GM19452 (cell line): ENCODE data around the gene TRIM29.

ENCODE experiments used
- ATAC-seq: cut with Tn5 transposase; IDR thresholded peaks from one replicate; pipeline ENCODE4 v1.9.1; 2021; ENCODE audit not compliant: unreplicated experiment

The TRIM29 gene

DNA sequence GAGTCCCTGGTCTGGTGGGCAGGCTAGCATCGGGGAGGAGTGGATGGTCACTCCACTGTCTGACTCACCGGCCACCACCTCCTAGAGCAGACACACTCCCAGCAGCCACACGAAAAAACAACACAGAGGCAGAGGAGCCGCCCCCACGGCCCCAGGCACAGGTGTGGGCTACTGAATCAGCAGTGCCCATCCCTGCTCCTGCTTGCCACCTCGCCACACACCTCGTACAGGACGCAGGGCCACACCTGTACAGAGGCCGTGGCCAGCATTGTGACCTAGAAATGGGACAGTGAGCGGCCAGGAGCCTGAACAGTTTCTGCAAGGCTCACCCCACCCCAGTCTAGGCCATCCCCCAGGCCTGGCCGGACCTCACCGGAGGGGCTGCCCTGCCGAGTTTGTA lies 14.0 kb downstream of the TRIM29 start:
- no peak for ATAC-seq

DNA sequence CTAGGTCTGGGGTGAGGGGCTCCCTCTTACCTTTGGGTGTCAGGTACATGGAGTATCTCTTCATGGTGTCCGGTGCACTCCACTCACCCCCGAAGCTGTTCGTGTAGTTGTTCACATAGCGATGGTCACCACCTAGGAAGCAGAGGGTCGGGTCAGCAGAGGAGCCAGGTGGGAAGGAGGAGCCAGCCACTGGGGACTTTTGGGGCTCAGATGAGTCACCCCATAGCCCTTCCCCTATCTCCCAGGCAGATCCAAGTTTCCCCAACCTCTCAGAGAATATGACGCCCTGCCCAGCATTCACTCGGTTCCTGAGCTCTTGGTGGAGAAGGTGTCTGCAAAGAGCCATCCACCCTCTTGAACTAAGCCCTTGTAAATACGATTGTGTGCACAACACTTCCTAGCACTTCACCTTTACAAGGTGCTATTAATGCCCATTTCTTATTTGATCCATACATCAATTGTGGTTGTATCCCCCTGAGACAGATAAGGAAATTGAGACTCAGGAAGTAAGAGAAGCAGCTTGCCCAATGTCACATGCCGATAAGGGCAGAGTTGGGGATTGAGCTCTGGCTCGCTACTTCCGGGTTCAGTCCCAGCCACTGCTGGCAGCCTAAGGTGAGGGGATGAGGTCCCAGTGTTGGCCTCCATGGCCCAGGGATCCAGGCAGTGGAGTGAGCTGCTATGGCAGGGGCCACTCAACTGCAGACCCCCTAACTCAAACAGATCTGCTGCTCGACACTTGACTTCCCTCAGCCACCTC lies 14.8 kb downstream of the TRIM29 start:
- no peak for ATAC-seq

DNA sequence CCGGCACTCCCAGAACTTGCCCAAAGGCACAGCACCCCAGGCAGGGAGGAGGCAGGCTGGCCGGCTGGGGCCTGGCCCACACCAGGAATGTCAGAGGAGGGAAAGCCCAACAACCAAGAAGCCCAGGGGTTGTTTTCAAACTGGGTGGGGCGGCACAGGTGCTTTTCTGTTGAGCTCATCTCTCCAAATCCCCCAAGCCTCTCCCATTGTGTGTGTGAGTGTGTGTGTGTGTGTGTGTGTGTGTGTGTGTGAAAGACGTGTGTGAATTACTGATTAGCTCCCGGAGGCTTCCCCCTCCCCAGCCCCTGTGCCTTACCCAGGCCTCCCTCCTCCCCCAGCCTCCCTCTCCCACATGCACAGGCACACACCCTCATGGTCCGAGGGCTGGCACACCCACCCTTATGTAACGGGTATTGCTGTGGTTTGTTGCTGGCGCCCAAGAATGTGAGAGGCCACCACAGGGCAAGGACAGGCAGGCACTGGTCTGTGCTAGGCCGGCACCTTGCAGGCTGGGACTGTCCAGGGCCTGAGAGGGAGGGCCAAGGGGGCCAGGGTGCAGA lies 15.9 kb downstream of the TRIM29 start:
- ATAC-seq, result no peak

DNA sequence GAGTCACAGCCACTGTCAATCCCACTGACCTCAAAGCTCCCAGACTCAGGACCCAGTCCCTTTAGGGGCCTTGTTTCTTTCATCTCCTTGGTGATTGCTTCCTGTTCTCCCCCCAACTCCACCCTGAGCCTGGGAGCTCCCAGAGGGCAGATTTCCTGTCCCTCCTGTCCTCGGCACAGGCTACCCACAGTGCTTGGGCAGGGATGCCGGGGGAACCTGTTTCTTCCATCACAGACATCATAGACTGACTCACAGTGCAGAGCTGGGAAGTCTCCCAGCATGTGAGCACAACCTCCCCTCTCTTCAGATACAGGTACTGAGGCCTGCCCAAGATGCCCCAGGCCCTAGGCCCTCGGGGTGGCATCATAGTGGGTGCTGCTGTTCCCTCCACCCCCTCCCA lies 16.6 kb downstream of the TRIM29 start:
- ATAC-seq, result no peak

DNA sequence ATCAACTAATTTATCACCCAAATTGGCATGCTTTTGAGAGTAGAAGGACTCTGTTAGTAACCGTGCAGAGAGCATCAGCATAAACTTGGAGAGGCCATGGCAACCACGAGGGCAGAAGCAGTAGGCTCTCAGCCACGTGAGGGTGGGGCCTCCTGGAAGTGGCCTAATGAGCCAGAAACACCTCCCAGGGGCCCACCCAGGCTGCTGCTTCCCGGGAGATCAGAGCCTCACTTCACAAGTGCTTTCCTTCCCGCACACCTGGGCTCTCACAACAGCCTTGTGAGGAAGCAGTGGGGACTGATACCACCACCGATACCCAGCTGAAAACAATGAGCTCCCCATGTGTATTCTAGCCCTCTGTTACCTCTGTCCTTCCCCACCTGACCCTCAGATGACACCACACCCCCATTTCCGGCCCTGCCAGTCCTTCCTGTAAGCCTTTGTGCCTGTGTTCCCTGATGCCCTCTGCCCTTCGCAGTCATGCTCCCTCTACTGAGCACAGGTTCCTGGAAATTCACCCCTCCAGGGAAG lies 17.0 kb downstream of the TRIM29 start:
- no peak for ATAC-seq

DNA sequence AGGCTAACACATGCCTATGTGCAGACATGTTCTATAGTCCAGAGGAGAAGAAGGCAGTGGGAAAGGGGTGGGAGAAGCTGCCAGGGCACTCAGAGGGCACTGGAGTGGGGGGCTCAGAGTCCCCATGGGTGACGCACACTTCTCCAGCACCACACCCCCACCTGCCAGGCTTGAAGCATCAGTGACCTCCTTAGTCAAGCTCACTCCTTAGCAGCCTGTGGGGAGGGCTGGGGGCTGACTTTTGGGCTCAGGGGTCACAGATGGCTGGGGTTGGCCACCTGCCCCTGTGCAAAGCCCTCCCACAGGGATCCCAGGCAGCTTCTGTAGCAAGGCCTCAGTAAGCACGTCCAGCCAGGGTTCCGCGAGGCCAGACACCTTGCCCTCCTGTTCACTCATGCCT lies 18.8 kb downstream of the TRIM29 start:
- ATAC-seq, result no peak

DNA sequence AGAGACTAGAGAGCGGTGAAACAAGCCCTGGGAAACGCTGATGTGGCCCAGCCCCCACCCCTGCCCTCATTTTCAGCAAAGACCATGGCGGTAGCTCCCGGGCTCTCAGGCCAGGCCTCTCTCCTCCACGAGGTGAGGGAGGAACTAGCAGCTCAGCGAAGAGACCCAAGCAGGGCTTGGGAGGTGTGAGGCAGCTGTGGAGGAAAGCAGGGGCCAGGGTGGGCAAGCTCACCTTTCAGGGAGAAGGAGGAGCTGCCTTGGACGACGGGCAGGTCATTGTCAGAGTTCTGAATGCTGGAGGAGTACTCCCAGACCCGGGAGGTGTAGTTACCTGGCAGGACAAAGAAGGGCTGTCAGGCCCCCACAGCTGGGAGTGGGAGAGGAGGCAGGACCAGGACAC lies 19.9 kb downstream of the TRIM29 start:
- no peak for ATAC-seq

DNA sequence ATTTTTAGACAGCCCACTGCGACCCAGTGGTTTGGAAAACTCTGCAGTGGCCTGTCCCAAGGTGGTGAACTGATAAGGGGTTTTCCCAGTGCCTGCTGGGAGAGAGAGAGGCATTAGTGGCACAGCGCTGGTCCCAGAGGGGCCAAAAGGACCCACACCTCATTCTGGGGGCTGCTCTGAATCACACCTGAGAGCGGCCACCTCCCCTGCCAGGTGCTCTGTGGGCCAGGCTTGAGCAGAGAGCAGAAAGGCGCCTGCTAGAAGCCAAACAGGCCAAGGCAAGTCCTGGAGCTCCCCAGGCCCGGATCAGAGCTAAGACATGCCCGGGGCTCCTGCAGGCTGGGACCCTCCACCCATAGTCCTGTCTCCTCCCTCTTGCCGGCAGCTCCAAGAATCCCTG lies 20.9 kb downstream of the TRIM29 start:
- no peak for ATAC-seq

DNA sequence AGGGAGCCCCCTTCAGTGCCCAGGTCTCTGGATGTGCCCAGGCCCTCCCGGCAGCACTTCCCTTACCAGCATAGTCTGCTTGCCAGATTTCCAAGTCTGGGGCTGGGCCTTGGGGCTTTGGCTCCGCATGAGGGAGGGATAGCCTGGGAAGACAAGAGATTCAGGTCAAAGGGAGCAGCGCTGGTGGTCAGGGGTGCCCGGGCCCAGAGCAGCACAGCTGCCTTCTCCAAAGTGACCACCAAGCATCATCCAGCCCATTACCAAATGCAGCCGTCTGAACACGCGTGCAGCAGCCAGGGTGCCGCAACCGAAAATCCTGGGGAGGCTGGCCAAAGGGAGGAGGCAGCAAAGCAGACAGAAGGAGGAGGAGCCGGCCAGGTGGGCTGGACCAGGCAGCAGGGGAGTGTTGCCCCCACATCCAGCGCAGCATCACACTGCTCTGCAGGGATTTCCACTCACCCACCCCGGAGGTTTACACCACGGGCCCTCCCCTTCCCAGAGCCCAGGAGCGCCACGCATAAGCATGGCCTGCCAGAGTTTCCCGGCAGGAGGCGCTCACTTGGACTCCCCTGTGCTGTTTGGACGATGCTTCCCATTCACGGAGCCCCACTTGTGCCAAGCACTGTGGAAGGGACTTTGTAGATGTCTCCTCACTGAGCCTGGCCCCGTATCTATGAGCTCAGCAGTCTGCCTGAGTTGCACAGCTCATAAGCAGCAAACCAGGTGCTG lies 22.5 kb downstream of the TRIM29 start:
- ATAC-seq, result no peak

DNA sequence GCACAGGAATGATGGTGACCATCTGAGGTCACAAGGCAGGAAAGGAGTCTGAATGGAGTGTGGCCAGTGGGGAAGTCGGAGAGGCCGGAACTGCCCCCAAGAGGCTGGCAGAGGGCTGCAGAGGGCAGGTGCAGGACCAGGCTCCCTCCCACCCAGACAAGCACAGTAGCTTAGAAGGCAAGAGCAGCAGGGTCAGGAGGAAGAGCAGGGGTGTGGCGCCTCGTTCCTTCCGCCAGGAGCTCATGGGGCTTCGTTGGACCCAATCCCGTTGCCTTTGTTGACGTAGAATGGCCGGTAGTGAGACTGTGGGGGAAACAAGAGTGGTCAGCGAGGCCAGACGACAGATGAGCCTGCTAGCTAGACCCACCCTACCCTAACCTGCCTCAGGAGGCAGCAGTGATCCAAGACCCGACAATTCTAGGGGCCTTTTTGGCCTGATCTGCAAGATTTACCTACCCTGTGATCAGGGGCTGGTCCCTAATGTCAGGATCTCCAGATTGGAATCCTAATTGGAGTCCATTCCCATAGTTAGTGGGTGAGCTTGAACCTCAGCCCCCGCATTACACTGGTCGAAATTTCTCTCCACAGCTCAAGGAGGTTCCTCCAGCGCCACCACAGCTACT lies 25.6 kb downstream of the TRIM29 start:
- no peak for ATAC-seq

DNA sequence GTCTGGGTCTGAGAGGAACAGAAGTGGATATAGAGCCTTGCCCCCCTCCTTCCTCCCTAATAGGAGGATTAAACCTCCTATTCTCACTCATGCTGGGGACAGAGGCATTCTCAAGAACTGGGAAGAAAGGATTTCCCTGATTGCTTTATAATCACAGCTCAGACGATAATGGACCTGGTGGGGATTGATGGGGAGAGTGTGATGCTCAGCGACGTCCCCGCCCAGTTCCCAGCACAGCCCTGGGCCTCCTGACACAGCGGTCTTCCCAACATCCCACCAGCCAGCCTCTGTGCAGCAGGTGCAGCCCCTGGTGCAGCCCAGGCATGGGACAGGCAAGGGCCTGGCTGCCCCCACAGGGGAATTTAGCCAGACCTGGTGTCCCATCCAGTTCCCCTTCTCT lies 28.4 kb downstream of the TRIM29 start:
- no peak for ATAC-seq

DNA sequence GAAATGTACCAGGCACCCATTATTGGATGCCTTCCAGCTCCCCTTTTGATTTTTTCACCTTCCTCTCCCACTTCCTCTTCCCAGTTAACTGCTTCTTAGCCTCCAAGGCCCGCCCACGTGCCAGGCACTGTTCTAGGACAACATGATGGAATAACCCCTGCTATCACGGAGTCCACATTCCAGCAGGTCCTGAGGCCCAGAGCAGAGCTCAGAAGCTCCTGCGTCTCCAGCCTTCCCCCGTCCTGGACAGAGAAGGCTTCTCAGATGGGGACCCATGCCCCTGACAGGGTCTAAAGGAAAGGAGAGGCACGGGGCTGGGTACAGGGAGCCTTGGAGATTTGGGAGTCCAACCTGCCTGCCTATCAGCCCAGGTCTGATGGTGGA lies 29.1 kb downstream of the TRIM29 start:
- no peak for ATAC-seq

DNA sequence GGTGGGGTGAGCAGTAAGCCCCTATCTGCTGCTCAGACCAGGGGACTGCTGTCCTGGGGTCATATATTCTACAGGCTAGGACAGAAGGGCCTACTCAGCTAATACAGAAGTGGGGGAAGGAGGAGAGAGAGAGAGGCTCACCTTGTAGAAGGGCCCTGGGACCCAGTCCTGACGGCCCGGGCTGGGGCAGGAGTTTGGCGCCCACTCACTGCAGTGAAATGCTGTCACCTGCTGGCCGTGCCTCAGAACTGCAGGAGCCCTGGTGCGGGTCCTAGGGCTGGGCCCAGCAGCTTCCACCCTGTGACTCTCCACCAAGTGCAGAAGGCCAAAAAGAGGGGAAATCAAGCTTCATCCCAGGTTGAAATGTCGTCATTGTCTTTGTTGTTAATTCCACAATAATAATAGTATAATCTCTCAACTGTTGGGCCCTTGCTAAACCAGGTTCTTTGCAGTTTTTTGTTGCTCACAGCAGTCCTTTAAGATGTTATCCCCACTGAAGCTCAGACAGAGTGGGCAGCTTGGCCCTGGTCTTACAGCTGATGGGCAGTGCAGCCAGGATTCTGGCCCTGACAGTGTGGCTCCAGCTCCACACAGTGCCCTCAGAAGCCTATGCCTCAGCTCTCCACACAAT lies 29.6 kb downstream of the TRIM29 start:
- ATAC-seq, result no peak

DNA sequence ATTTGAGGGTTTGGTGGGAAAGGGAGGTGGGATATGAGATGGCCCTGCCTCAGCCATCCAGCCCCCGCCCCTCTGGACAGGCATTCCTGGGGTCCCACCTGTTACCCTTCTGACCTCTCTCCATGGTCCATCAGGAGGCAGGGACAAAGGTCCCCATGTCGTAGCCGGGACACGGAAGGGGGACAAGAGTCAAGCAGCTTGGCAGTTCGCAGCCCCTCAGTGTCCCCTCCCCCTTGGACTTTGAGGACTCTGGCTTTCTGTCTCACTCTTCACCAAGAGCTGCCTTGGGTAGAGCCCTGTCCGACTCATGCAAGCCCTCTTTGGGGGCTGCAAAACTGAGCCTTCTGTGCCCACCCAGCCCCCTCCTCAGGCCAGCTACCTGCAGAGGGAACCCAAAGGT lies 30.2 kb downstream of the TRIM29 start:
- no peak for ATAC-seq

DNA sequence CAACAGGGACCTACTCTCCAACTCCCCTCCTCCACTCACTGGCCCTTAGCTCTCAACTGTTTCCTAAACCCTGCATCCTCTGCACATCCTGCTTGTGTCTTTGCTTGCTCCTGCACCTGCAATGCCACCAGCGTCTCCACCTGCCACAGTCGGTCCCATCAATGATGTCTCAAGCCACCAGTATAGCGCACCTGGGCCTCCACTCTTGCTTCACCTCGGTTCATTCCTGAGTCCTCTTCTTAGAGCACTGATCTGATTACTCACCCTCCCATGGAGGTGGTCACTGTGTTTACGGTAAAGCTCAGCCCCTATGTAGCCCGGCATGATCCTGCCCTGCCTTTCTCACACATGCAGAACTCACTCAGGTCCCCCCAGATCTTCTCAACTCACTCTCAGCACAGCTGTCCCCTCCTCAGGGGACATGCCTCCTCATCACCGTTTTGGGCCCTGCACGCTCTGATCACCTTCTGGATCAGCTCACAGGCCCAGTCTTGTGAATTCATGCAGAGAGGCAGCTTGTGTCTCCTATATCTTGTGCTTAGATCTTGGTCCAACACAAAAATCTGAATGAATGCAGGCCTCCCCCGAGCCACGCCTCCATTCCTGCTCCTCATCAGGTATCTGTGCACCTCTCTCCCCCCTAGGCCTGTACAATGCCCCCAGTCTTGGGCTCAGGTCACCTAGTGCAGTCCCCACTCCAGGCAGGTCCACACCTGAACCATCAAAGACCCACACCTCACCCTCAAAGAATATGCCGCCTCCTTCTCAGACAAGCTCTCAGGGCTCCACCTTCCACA lies 31.4 kb downstream of the TRIM29 start:
- ATAC-seq, result no peak

DNA sequence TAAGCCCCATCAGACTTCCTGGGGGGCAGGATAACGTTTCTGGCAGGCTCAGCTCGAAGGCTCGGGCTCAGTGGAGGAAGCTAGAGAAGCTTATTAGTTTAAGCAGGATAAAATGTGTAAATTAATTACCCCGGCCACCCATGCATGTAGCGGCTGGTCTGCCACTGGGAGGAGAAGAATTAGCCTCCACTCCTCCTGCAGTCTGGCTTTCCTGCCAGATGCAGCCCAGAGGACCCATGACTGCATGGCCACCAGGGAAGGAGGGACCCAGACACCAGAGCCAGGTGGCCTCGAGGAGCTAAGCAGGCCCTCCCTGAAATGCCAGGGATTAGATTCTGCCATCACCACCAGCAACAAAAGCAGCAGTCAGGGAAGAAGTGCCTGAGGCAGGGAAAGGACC lies 32.3 kb downstream of the TRIM29 start:
- ATAC-seq, result no peak

DNA sequence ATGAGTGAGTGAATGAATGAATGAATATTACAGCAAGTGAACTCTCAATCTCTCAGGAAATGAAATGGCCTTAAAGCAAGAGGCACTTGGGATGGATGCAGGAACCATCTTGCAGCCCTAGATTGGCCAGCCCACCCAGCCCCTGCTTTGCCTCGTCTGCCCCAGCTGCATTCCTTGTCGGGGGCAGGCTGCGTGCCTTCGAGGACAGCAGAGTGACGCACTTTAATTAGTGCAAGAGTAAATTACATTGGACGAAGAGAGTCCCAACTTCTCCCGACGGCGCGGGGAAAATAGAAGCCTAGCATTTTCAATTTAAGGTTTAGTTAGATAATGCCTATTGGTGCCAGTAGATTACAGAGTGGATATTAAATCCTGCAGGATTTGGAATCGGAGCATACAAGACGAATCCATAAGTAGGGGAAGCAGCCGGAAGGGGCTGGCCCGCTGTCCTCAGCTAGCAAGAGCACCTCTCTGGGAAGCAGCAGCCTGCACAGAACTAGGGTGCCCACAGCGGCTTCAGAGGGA lies 33.8 kb downstream of the TRIM29 start:
- ATAC-seq, result no peak

DNA sequence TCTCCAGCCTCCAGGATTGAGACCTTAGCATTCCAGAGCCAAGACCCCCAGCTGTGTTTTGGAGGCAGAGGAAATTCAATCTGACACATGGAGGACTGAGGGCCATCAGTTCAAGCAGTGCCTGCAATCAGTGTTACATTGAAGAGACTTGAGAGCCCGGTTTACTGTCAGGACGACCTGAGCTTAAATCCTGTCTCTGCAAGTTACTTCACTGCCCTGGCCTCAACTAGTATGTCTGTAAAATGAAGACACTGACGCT lies 35.1 kb downstream of the TRIM29 start:
- no peak for ATAC-seq

DNA sequence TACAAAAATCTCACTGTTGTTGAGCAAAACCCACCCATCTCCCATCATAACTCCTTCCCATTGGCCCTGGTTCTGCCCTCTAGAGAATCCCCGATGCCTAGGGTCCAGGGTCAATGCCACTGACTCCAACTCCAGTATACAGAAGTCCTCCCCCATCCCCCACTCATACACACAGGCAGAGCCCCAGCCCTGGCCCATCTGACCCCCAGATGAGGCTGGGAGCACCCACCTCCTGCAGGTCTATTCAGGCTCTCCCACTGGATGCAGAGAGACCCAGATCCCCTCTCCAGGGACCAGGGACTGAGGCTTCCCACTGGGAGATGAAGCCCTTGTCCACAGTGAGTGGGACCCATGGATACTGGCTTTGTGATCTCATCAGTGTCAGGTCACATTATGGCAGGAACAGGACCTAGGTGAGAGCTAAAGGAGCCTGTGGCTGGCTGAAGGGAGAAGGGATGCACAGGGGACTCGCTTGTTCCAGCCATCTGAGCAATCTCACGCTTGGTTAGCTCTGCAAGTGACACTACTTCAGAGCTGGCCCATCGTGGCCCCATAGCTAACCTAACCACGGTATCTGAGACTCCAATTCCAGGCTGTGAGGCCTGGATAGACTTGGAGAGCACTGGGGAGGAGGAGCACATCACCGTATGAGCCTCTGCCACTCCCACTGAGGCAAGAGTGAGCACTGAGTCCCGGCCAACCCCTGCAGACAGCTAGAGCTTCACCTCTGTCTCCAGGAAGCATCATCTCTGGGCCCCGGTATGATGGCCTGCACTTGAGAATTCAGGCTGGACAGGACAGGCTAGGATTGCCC lies 35.7 kb downstream of the TRIM29 start:
- ATAC-seq, result no peak
